Measurements from ENCODE around the gene HAUS7.
"Not testable (repeated sequence)": the region's sequence is repeated elsewhere in the genome, so short reads cannot be mapped to it uniquely, and the experiment has no call there.

HAUS7 gene

GRCh38 chrX:153405426-153405825 is 65.0 kb downstream of the HAUS7 start:
- DNase-seq = no peak

GRCh38 chrX:153404333-153404732 is 66.0 kb downstream of the HAUS7 start:
- not testable (repeated sequence) for DNase-seq

GRCh38 chrX:153401133-153401764 is 69.1 kb downstream of the HAUS7 start, which contains the start of gene PNMA6E:
PNMA6E (minus strand) TSS chrX:153401350; CDS start chrX:153398849, 2,501 bp downstream.
- no peak for DNase-seq

DNA sequence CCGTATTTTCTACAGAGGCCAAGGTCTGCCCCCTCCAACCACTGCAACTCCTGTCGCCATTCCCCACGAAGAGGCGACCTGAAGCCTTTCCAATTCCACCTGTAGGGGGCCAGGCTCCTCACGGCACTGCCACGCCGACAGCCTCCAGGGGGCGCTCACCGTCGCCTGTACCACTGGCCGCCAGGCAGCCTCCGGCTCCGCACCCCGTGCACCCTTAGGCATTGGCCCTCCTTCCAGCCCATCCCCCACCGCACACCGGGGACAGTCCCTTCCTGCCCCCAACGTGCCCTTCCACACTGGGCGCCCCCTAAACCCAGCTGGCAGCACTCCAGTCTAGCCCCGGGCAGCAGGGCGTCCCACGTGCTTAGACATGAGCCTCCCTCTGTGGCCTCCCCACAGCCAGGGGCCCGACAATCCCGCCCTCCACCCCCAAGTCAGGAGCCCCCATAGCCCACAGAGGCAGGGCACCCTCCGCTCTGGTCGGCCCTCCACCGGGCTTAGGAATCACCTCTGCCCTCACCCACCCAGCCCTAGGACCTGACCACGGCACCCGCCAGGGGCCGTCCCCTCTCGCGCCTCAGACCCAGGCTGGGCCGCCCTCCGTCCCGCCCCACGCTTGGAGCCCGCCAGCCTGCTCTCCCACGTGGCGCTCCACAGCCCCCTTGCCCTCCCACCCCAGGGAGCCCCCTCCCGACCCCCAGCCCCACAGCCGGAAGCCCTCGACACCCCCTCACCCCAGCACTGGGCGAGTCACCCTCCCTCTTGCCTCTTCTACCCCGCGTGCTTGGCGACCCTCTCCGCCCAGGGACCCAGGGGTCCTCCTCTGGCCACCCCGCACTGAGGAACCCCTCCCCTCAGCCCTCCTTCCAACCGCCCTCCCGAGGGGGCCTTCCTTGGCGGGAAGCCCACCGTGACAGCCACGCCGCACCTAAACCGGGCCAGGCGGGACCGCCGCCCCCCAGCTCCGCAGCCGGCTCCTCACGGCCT is 69.9 kb downstream of the HAUS7 start:
- DNase-seq = no peak

DNA sequence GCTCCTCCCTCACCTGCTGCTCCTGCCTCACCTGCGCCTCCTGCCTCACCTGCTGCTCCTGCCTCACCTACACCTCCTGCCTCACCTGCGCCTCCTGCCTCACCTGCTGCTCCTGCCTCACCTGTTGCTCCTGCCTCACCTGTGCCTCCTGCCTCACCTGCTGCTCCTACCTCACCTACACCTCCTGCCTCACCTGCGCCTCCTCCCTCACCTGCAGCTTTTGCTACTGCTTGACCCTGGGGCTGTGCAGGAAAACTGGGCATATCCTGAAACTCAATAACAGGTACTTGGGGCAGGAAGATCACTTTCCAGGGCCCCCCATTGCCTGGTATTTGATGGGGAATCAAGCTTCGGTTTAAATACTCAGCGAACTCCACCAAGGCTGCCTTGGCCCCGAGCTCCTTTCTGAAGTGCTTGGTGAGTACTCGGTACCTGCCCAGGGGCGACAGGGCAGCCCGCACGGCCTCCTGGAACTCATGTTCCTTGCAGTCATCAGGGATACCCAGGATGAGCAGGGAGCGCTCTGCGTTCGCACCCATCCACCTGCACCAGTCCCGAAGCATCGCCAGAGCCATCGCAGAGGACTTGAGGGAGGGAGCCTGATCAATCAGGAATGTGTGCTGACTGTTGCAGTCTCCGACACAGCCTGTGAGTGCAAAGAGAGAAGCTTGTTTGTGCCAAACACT is 72.0 kb downstream of the HAUS7 start:
- no peak for DNase-seq
